ENCODE measurements around the gene NXNL2.

The NXNL2 gene

GRCh38 chr9:88522360-88522759 is 12.6 kb upstream of the NXNL2 start:
- no peak overlapping the region for H3K4me2 ChIP-seq (ENCODE audit: low read depth, low read length, poor library complexity, severe bottlenecking)
- H3K9me3 ChIP-seq (ENCODE audit: insufficient read depth, low read length), result no peaks in the 10 kb centered on the region
- H3K9me2 ChIP-seq (replicated peaks; ENCODE audit: insufficient read depth, low read length), result no peaks in the 10 kb centered on the region
- no peaks in the 10 kb centered on the region for H3K36me3 ChIP-seq (ENCODE audit: low read length)
- H3F3A ChIP-seq (ENCODE audit: insufficient read depth), result no peaks in the 10 kb centered on the region
- no peaks in the 10 kb centered on the region for H3K79me2 ChIP-seq (ENCODE audit: insufficient read depth, low read length)
- H3K27ac ChIP-seq (ENCODE audit: low read depth, low read length), result no peak overlapping the region
- H2AFZ ChIP-seq (ENCODE audit: low read depth, low read length, severe bottlenecking), result no peak overlapping the region
- H4K20me1 ChIP-seq (ENCODE audit: low read depth, low read length), result no peaks in the 10 kb centered on the region
- no peak overlapping the region for H3K9ac ChIP-seq (ENCODE audit: low read length)
- H3K27me3 ChIP-seq (ENCODE audit: low read length), result no peaks in the 10 kb centered on the region
- no peak overlapping the region for H3K4me3 ChIP-seq (ENCODE audit: insufficient read depth, low read length, poor library complexity, severe bottlenecking)
- TF ChIP-seq EZH2phosphoT487 (conservative IDR thresholded peaks at IDR 0.05; ENCODE audit: low read length) (no peak), CTCF (IDR thresholded peaks at IDR 0.05; ENCODE audit: insufficient read depth, low read length, poor library complexity, severe bottlenecking) (no peak)

GRCh38 chr9:88523056-88523455 is 11.9 kb upstream of the NXNL2 start:
- Histone ChIP-seq H3K9me3 (ENCODE audit: insufficient read depth, low read length) (no peaks in the 10 kb centered on the region), H3F3A (ENCODE audit: insufficient read depth) (no peaks in the 10 kb centered on the region), H3K9me2 (replicated peaks; ENCODE audit: insufficient read depth, low read length) (no peaks in the 10 kb centered on the region), H3K27ac (ENCODE audit: low read depth, low read length) (no peak overlapping the region), H3K36me3 (ENCODE audit: low read length) (no peaks in the 10 kb centered on the region), H3K4me3 (ENCODE audit: insufficient read depth, low read length, poor library complexity, severe bottlenecking) (no peak overlapping the region), H3K4me2 (ENCODE audit: low read depth, low read length, poor library complexity, severe bottlenecking) (no peak overlapping the region), H3K27me3 (ENCODE audit: low read length) (no peaks in the 10 kb centered on the region), H3K79me2 (ENCODE audit: insufficient read depth, low read length) (no peaks in the 10 kb centered on the region), H4K20me1 (ENCODE audit: low read depth, low read length) (no peaks in the 10 kb centered on the region), H3K9ac (ENCODE audit: low read length) (no peak overlapping the region), H2AFZ (ENCODE audit: low read depth, low read length, severe bottlenecking) (no peak overlapping the region)
- TF ChIP-seq CTCF (IDR thresholded peaks at IDR 0.05; ENCODE audit: insufficient read depth, low read length, poor library complexity, severe bottlenecking), result no peak
- TF ChIP-seq EZH2phosphoT487 (conservative IDR thresholded peaks at IDR 0.05; ENCODE audit: low read length), result no peak

- Histone ChIP-seq H3K36me3 (ENCODE audit: low read length) (no peaks in the 10 kb centered on the region), H3F3A (ENCODE audit: insufficient read depth) (no peaks in the 10 kb centered on the region), H4K20me1 (ENCODE audit: low read depth, low read length) (no peaks in the 10 kb centered on the region), H3K79me2 (ENCODE audit: insufficient read depth, low read length) (no peaks in the 10 kb centered on the region), H3K27ac (ENCODE audit: low read depth, low read length) (no peak overlapping the region), H3K9me3 (ENCODE audit: insufficient read depth, low read length) (no peaks in the 10 kb centered on the region), H3K4me2 (ENCODE audit: low read depth, low read length, poor library complexity, severe bottlenecking) (no peak overlapping the region), H3K9me2 (replicated peaks; ENCODE audit: insufficient read depth, low read length) (no peaks in the 10 kb centered on the region), H2AFZ (ENCODE audit: low read depth, low read length, severe bottlenecking) (no peak overlapping the region), H3K9ac (ENCODE audit: low read length) (no peak overlapping the region), H3K4me3 (ENCODE audit: insufficient read depth, low read length, poor library complexity, severe bottlenecking) (no peak overlapping the region), H3K27me3 (ENCODE audit: low read length) (no peaks in the 10 kb centered on the region)
- no peak for TF ChIP-seq EZH2phosphoT487 (conservative IDR thresholded peaks at IDR 0.05; ENCODE audit: low read length)
Measured at GRCh38 chr9:88524911-88525310, 10.1 kb upstream of the NXNL2 start.

- H3K4me2 ChIP-seq (ENCODE audit: low read depth, low read length, poor library complexity, severe bottlenecking), result no peak overlapping the region
- H3K9ac ChIP-seq (ENCODE audit: low read length), result no peak overlapping the region
- TF ChIP-seq CTCF (IDR thresholded peaks at IDR 0.05; ENCODE audit: insufficient read depth, low read length, poor library complexity, severe bottlenecking) (no peak), EZH2phosphoT487 (conservative IDR thresholded peaks at IDR 0.05; ENCODE audit: low read length) (no peak)
- no peaks in the 10 kb centered on the region for H3K9me2 ChIP-seq (replicated peaks; ENCODE audit: insufficient read depth, low read length)
- no peaks in the 10 kb centered on the region for H3K36me3 ChIP-seq (ENCODE audit: low read length)
- no peaks in the 10 kb centered on the region for H3K79me2 ChIP-seq (ENCODE audit: insufficient read depth, low read length)
- H4K20me1 ChIP-seq (ENCODE audit: low read depth, low read length), result no peaks in the 10 kb centered on the region
- no peak overlapping the region for H3K27ac ChIP-seq (ENCODE audit: low read depth, low read length)
- no peaks in the 10 kb centered on the region for H3K27me3 ChIP-seq (ENCODE audit: low read length)
- no peak overlapping the region for H2AFZ ChIP-seq (ENCODE audit: low read depth, low read length, severe bottlenecking)
- H3F3A ChIP-seq (ENCODE audit: insufficient read depth), result no peaks in the 10 kb centered on the region
- no peaks in the 10 kb centered on the region for H3K9me3 ChIP-seq (ENCODE audit: insufficient read depth, low read length)
- no peak overlapping the region for H3K4me3 ChIP-seq (ENCODE audit: insufficient read depth, low read length, poor library complexity, severe bottlenecking)
Measured at GRCh38 chr9:88527618-88528017, 7.4 kb upstream of the NXNL2 start.
